Vagina (tissue), 2 donors: ENCODE measurements around the gene BCL6. TPM values are rescaled to one million over a fixed set of nuclear protein-coding genes. Genes with fewer than 3 reads are reported as not detected.

Experiments
- DNase-seq, 2 donors: peaks; one replicate each; pipeline ENCODE4 v3.0.0-alpha.2; 2017; ENCODE audit errors: extremely low spot score in 2 of 2
- H3K27ac ChIP-seq: fragments of 200-600 bp; sonication (generic); one replicate; pipeline ENCODE4 v1.5.1; 2019
- H3K27me3 ChIP-seq: fragments of 200-600 bp; sonication (generic); one replicate; pipeline ENCODE4 v1.5.1; 2019
- H3K36me3 ChIP-seq, 2 donors: fragments of 200-600 bp; sonication (generic); one replicate each; pipeline ENCODE4 v1.5.1; 2017 to 2019
- H3K4me1 ChIP-seq: fragments of 200-600 bp; sonication (generic); one replicate; pipeline ENCODE4 v1.5.1; 2019
- H3K4me3 ChIP-seq, 2 donors: fragments of 200-600 bp; sonication (generic); 1 replicate in 1 of 2; 2 replicates in 1 of 2; pipeline ENCODE4 v1.5.1; 2016 to 2019
- H3K9me3 ChIP-seq: fragments of 200-600 bp; sonication (generic); one replicate; pipeline ENCODE4 v1.5.1; 2019
- CTCF ChIP-seq, 3 experiments: fragments of 450-650 bp in 2 of 3; fragments of 200-600 bp in 1 of 3; sonication (generic) in 1 of 3; IDR thresholded peaks; one replicate each; pipeline ENCODE4 v1.5.1; 2017 to 2019; ENCODE audit warnings: antibody characterized with exemption in 3 of 3, mild to moderate bottlenecking in 2 of 3, moderate library complexity in 2 of 3
- POLR2A ChIP-seq, 2 donors: fragments of 450-650 bp; IDR thresholded peaks; one replicate each; pipeline ENCODE4 v1.6.1; 2017; ENCODE audit warnings: antibody characterized with exemption in 2 of 2, mild to moderate bottlenecking in 2 of 2, moderate library complexity in 2 of 2
- POLR2AphosphoS5 ChIP-seq, 2 donors: sonication (generic); formaldehyde crosslinking; IDR thresholded peaks; one replicate each; pipeline ENCODE4 v1.9.0; 2017; ENCODE audit warnings: antibody characterized with exemption in 2 of 2, mild to moderate bottlenecking in 2 of 2, low read depth in 1 of 2; ENCODE audit not compliant: insufficient read depth in 1 of 2
- intact Hi-C: fragments of 100-400 bp; cut with DNase I; formaldehyde crosslinking; loops from one replicate; pipeline ENCODE4 v1.15.1; 2023
- total RNA-seq: library from RNA; depleted of rRNA; stranded (reverse); fragments of >200 nt; gene quantifications from one replicate; pipeline ENCODE4 v1.2.3, GENCODE V29; 2016

Gene BCL6
- total RNA-seq, 1 donor from 2014 or later: 133 TPM

- Histone ChIP-seq H3K4me3 (peak overlapping the region; percentile 52 to 77), H3K27ac (peak overlapping the region; percentile 99), H3K4me1 (peaks cover 23% of the 10 kb centered on the region), H3K36me3 (no peaks in the 10 kb centered on the region), H3K9me3 (no peaks in the 10 kb centered on the region), H3K27me3 (no peaks in the 10 kb centered on the region)
- TF ChIP-seq POLR2A (IDR thresholded peaks at IDR 0.05) (no peak), CTCF (IDR thresholded peaks at IDR 0.05) (no peak), POLR2AphosphoS5 (IDR thresholded peaks at IDR 0.05; ENCODE audit: insufficient read depth in 1 of 2, low read depth in 1 of 2) (no peak)
- DNase-seq: no peak
- intact Hi-C loops: loop anchor here (5.0 to 10.0 kb wide), 5 partner anchors 211 to 1039 kb away; no protein-coding TSS in a partner anchor
These were observed 782 bp upstream of the BCL6 start for GRCh38 chr3:187746059-187746441.

GRCh38 chr3:187744169-187745151 lies 808 bp downstream of the BCL6 start:
- intact Hi-C loops: loop anchor here (5.0 to 10.0 kb wide), 6 partner anchors 213 to 1040 kb away; partner anchors contain the start of gene LPP
- peak in 1 of 2 donors; percentile 91 for DNase-seq
- no peaks in the 10 kb centered on the region for H3K9me3 ChIP-seq
- peaks cover 20% of the 10 kb centered on the region for H3K4me1 ChIP-seq
- no peaks in the 10 kb centered on the region for H3K36me3 ChIP-seq
- no peaks in the 10 kb centered on the region for H3K27me3 ChIP-seq
- peak overlapping the region; percentile 99 for H3K27ac ChIP-seq
- TF ChIP-seq POLR2A (IDR thresholded peaks at IDR 0.05) (no peak), CTCF (IDR thresholded peaks at IDR 0.05) (no peak), POLR2AphosphoS5 (IDR thresholded peaks at IDR 0.05; ENCODE audit: insufficient read depth in 1 of 2, low read depth in 1 of 2) (no peak)
- H3K4me3 ChIP-seq: peak overlapping the region; percentile 52 to 77

GRCh38 chr3:187743195-187744141 lies 1.8 kb downstream of the BCL6 start:
- intact Hi-C loops: loop anchor here (5.0 to 10.0 kb wide), 4 partner anchors 409 to 1041 kb away; partner anchors contain the start of gene LPP

More at GRCh38 chr3:187743195-187744141, 1.8 kb downstream of the BCL6 start:
- peak overlapping the region; percentile 99 for H3K27ac ChIP-seq
- H3K27me3 ChIP-seq: no peaks in the 10 kb centered on the region
- peak overlapping the region; percentile 52 to 77 for H3K4me3 ChIP-seq
- H3K4me1 ChIP-seq: peaks cover 23% of the 10 kb centered on the region
- H3K36me3 ChIP-seq: no peaks in the 10 kb centered on the region
- TF ChIP-seq POLR2A (IDR thresholded peaks at IDR 0.05) (peak in 1 of 2 donors; percentile 2), POLR2AphosphoS5 (IDR thresholded peaks at IDR 0.05; ENCODE audit: insufficient read depth in 1 of 2, low read depth in 1 of 2) (peak in 1 of 2 donors; percentile 81), CTCF (IDR thresholded peaks at IDR 0.05) (no peak)
- DNase-seq: peak in 1 of 2 donors; percentile 87
- H3K9me3 ChIP-seq: no peaks in the 10 kb centered on the region
